ENCODE data around the gene APMAP. TPM values are rescaled to one million over a fixed set of nuclear protein-coding genes. Genes with fewer than 3 reads are reported as not detected.

APMAP gene
- total RNA-seq, 4 donors from 2014 or later: 24.2 to 108 (median 29.3) TPM

DNA sequence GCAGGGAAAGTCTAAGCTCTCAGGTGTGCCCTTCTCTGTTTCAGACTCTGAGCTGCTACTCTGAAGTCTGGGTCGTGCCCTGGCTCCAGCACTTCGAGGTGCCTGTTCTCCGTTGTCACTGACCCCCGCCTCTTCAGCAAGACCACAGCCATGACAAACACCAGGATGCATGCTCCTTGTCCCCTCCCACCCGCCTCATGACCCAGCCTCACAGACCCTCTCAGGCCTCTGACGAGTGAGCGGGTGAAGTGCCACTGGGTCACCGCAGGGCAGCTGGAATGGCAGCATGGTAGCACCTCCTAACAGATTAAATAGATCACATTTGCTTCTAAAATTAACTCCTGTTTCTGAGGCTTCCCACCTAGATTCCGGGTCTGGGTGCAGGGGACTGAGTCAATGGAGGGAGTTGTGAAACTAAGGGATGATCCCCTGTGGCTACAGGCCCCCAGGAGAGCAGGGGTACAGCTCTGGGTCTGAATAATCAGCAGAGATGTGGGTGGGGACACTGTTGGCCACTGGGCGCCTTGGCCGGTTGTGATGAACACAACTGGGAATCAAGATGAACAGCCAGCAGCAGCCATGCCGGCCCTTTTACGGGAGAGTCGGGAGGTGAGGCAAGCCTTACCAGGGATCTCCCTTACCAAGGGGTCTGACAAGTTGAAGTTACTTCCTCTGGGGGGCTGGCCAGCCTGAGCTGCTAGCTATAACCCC, 32.8 kb downstream of the APMAP start:
- DNase-seq (no peak), ATAC-seq (no peak)
- H3K9me3 ChIP-seq: no peaks in the 10 kb centered on the region
- H3K27me3 ChIP-seq: no peaks in the 10 kb centered on the region
- intact Hi-C loops (cut with DNase I; ENCODE audit: low total_unique reads): no loop called here
- H3K36me3 ChIP-seq: peaks cover 0 to 50% of the 10 kb centered on the region in 2 donors
- no peak overlapping the region for H3K27ac ChIP-seq
- TF ChIP-seq, protein P1, sequence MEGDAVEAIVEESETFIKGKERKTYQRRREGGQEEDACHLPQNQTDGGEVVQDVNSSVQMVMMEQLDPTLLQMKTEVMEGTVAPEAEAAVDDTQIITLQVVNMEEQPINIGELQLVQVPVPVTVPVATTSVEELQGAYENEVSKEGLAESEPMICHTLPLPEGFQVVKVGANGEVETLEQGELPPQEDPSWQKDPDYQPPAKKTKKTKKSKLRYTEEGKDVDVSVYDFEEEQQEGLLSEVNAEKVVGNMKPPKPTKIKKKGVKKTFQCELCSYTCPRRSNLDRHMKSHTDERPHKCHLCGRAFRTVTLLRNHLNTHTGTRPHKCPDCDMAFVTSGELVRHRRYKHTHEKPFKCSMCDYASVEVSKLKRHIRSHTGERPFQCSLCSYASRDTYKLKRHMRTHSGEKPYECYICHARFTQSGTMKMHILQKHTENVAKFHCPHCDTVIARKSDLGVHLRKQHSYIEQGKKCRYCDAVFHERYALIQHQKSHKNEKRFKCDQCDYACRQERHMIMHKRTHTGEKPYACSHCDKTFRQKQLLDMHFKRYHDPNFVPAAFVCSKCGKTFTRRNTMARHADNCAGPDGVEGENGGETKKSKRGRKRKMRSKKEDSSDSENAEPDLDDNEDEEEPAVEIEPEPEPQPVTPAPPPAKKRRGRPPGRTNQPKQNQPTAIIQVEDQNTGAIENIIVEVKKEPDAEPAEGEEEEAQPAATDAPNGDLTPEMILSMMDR (IDR thresholded peaks at IDR 0.05 in 4 of 5, conservative IDR thresholded peaks at IDR 0.05 in 1 of 5): no peak
- no peak for TF ChIP-seq POLR2A (IDR thresholded peaks at IDR 0.05)
- H3K4me1 ChIP-seq: no peaks in the 10 kb centered on the region
- in situ Hi-C loops (cut with MboI; ENCODE audit: low sequenced_read_pairs in 4 of 4): no loop called here
- H3K4me3 ChIP-seq: no peak overlapping the region

DNA sequence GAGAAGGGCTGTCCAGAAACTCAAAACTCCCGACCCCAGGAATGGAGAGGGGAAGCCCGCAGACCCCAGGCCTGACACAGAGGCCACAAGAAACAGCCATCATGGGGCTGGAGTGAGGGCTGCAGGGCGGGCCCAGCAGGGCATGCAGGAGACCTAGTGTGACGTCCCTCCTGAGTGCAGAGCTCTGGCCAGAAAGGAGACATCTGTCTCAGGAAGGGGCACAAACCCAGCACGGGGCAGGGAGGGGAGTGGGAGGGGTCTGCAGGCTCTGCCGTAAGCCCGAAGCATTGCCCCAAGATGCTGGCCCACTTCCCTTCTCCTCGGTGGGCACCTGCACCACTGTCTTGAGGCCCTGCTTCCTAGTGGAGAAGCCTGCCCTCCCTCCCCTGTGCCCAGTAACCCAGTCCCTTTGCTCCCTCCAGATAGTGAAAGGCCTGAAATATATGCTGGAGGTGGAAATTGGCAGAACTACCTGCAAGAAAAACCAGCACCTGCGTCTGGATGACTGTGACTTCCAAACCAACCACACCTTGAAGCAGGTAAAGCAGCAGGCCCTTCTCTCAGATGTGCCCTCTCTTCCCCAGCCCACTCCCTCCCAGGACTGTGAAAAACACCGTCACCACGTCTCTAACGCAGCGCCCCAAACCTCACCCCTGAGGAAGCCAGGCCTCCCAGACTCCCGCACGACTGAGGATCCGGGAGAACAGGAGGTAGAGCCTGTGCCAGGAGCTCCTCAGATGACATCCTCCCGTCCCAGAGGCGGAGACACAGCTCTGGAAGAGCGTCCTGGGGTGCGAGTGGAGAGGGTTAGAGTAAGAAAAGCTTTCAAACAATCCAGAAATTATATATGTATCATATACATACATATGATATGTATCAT, 33.8 kb downstream of the APMAP start:
- intact Hi-C loops (cut with DNase I; ENCODE audit: low total_unique reads): no loop called here
- no peaks in the 10 kb centered on the region for H3K27me3 ChIP-seq
- no peak overlapping the region for H3K4me3 ChIP-seq
- H3K9me3 ChIP-seq: no peaks in the 10 kb centered on the region
- no peak for ATAC-seq
- in situ Hi-C loops (cut with MboI; ENCODE audit: low sequenced_read_pairs in 4 of 4): no loop called here
- no peaks in the 10 kb centered on the region for H3K4me1 ChIP-seq
- TF ChIP-seq, protein P1 (IDR thresholded peaks at IDR 0.05 in 4 of 5, conservative IDR thresholded peaks at IDR 0.05 in 1 of 5): no peak
- TF ChIP-seq POLR2A (IDR thresholded peaks at IDR 0.05): no peak
- H3K27ac ChIP-seq: no peak overlapping the region
- DNase-seq: no peak
- peaks cover 0 to 46% of the 10 kb centered on the region in 2 donors for H3K36me3 ChIP-seq

DNA sequence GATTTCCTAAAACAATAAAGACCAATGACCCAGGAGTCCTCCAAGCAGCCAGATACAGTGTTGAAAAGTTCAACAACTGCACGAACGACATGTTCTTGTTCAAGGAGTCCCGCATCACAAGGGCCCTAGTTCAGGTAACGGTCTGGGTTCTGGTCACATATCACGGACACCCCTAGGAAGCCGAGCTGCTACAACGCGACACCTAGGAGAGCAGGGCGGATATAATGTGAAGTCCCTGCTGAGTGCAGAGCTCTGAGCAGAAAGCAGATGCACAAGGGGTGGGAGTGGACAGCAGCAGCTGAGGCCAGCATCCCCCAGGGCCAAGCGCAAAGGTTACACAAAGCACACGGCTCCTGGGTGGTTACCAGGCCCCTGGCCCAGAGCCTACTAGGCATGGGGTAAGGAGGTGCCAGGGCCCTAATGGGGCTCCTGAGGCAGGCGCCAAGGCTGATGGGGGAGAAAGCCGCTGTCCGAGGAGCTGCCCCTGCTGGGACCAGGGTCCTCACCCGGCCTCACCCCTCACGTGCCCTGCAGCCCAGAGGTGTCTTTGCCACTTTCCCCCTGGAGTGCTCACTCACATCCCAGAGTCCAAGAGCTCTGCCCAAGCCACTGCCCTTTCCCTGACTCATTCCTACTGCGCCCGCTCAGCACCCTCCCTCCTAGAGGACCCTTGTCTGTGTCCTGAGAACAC, 35.1 kb downstream of the APMAP start:
- Histone ChIP-seq H3K9me3 (no peaks in the 10 kb centered on the region), H3K36me3 (peaks cover 0 to 33% of the 10 kb centered on the region in 2 donors), H3K27me3 (no peaks in the 10 kb centered on the region), H3K27ac (no peak overlapping the region), H3K4me3 (no peak overlapping the region), H3K4me1 (no peaks in the 10 kb centered on the region)
- in situ Hi-C loops (cut with MboI; ENCODE audit: low sequenced_read_pairs in 4 of 4): no loop called here
- DNase-seq (no peak), ATAC-seq (no peak)
- intact Hi-C loops (cut with DNase I; ENCODE audit: low total_unique reads): no loop called here
- TF ChIP-seq, protein P1 (IDR thresholded peaks at IDR 0.05 in 4 of 5, conservative IDR thresholded peaks at IDR 0.05 in 1 of 5): no peak
- no peak for TF ChIP-seq POLR2A (IDR thresholded peaks at IDR 0.05)

DNA sequence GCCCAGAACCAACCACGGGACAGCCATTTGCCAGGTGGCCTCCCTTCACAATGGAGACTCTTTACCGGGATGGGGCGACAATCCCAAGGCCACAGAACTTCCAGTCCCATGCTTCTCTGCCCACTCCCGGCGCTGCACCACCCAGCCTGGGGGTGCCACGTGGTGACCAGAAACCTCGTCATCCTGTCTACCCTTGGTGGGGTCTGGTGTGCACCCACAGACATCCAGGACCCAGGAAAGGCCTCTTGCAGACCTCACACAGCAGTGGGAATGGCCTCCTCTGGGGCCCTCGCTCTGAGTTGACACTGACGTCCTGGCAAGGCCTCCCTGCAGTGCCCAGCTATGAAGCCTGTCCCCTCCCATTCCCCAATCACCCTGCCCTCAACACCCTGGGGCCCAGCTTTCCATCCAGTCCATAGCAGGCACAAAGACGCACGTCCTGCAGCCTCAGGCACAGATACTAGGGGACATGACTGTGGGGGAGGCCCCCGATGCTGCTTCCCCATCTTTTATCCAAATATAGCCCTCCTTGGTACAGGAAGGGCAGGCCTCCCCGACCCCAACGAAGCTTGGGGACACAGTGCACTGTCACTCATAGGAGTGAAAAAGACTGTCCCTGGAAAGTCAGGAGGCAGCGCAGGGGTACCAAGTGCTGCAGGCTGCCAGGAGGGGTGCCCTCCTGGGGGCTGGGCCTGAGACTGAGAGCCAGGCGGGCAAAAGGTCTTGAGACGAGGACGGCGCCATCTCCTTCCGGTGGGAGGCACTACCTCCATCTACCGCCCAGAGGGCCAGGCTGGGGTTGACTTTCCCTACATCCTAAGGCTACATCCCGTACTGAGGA, 36.3 kb downstream of the APMAP start:
- H3K4me3 ChIP-seq: no peak overlapping the region
- TF ChIP-seq, protein P1 (IDR thresholded peaks at IDR 0.05 in 4 of 5, conservative IDR thresholded peaks at IDR 0.05 in 1 of 5): no peak
- no peak for TF ChIP-seq POLR2A (IDR thresholded peaks at IDR 0.05)
- in situ Hi-C loops (cut with MboI; ENCODE audit: low sequenced_read_pairs in 4 of 4): no loop called here
- H3K27ac ChIP-seq: no peak overlapping the region
- no peak for ATAC-seq
- intact Hi-C loops (cut with DNase I; ENCODE audit: low total_unique reads): no loop called here
- no peaks in the 10 kb centered on the region for H3K4me1 ChIP-seq
- no peak for DNase-seq
- no peaks in the 10 kb centered on the region for H3K27me3 ChIP-seq
- peaks cover 0 to 27% of the 10 kb centered on the region in 2 donors for H3K36me3 ChIP-seq
- no peaks in the 10 kb centered on the region for H3K9me3 ChIP-seq

Measured in gastrocnemius medialis (tissue), 4 donors.